IMR-90 (cell line): ENCODE results near the gene SRGAP3. TPM values are rescaled to one million over a fixed set of nuclear protein-coding genes. Genes with fewer than 3 reads are reported as not detected.

Source experiments
- ATAC-seq: fragments of 200-7000 bp; cut with Tn5 transposase; 2 replicates; pipeline ENCODE4 v1.9.1; 2020; ENCODE audit warnings: low read depth, mild to moderate bottlenecking, moderate library complexity
- BruUV-seq: library from RNA; stranded (reverse); fragments of 400-500 nt; replicated peaks from 2 replicates; lab custom pipeline; 2021; lab: Mats Ljungman, UMichigan
- CTCF ChIA-PET: fragments of 300-600 bp; formaldehyde crosslinking; extraction: SDS; loops from one replicate; lab custom pipeline; 2021; ENCODE audit warnings: antibody characterized with exemption; lab: Yijun Ruan, JAX
- POLR2A ChIA-PET: fragments of 300-600 bp; sonication (Branson Sonifier 250); formaldehyde crosslinking; loops from one replicate; lab custom pipeline; 2022; ENCODE audit warnings: antibody characterized with exemption; ENCODE audit not compliant: unreplicated experiment; lab: Charles Lee
- DNase-seq: peaks from one replicate; pipeline ENCODE4 v3.0.0; 2013
- H2AFZ ChIP-seq: replicated peaks from 2 replicates; pipeline ENCODE3; 2013; ENCODE audit warnings: low read length, mild to moderate bottlenecking; ENCODE audit not compliant: poor library complexity
- H2AK5ac ChIP-seq: 2 replicates; pipeline ENCODE4 v1.6.1; 2013; ENCODE audit warnings: low read depth, low read length, inconsistent platforms
- H2AK9ac ChIP-seq: replicated peaks from 2 replicates; pipeline ENCODE3; 2013; ENCODE audit warnings: mild to moderate bottlenecking, low read depth, low read length, moderate library complexity; ENCODE audit not compliant: poor library complexity
- H2BK120ac ChIP-seq: 2 replicates; pipeline ENCODE4 v1.6.1; 2013; ENCODE audit warnings: low read depth, low read length, inconsistent platforms
- H2BK15ac ChIP-seq: 3 replicates; pipeline ENCODE4 v1.6.1; 2013; ENCODE audit warnings: low read depth, low read length, inconsistent platforms
- H2BK20ac ChIP-seq: 2 replicates; pipeline ENCODE4 v1.6.1; 2013; ENCODE audit warnings: low read depth, mild to moderate bottlenecking, inconsistent platforms, low read length, moderate library complexity
- H2BK5ac ChIP-seq: 2 replicates; pipeline ENCODE4 v1.6.1; 2013; ENCODE audit warnings: mild to moderate bottlenecking, low read depth, low read length, inconsistent platforms; ENCODE audit not compliant: poor library complexity, severe bottlenecking
- H3K14ac ChIP-seq: replicated peaks from 2 replicates; pipeline ENCODE4 v1.6.1; 2013; ENCODE audit warnings: low read depth, low read length, inconsistent platforms
- H3K18ac ChIP-seq: 2 replicates; pipeline ENCODE4 v1.6.1; 2013; ENCODE audit warnings: low read depth, low read length, control low read depth
- H3K23ac ChIP-seq: 2 replicates; pipeline ENCODE4 v1.6.1; 2013; ENCODE audit warnings: low read depth, low read length, inconsistent platforms
- H3K27ac ChIP-seq: 2 replicates; pipeline ENCODE4 v1.5.1; 2013; ENCODE audit warnings: mild to moderate bottlenecking, control low read depth, low read length; ENCODE audit not compliant: insufficient read depth
- H3K27me3 ChIP-seq: 2 replicates; pipeline ENCODE4 v1.6.1; 2013; ENCODE audit warnings: low read length; ENCODE audit not compliant: control insufficient read depth, insufficient read depth
- H3K36me3 ChIP-seq: 2 replicates; pipeline ENCODE4 v1.6.1; 2013; ENCODE audit warnings: low read length, mixed read lengths; ENCODE audit not compliant: control insufficient read depth, insufficient read depth
- H3K4ac ChIP-seq: 2 replicates; pipeline ENCODE4 v1.6.1; 2013; ENCODE audit warnings: low read depth, low read length, inconsistent platforms
- H3K4me1 ChIP-seq: 2 replicates; pipeline ENCODE4 v1.6.1; 2013; ENCODE audit warnings: low read length, mixed read lengths; ENCODE audit not compliant: control insufficient read depth, insufficient read depth
- H3K4me2 ChIP-seq: 2 replicates; pipeline ENCODE4 v1.6.1; 2013; ENCODE audit warnings: low read depth, mild to moderate bottlenecking, control low read depth, low read length, moderate library complexity
- H3K4me3 ChIP-seq: 2 replicates; pipeline ENCODE4 v1.5.1; 2013; ENCODE audit warnings: low read depth, mild to moderate bottlenecking, control low read depth, low read length, moderate library complexity; ENCODE audit not compliant: insufficient read depth
- H3K56ac ChIP-seq: 2 replicates; pipeline ENCODE4 v1.6.1; 2013; ENCODE audit warnings: low read length, inconsistent platforms; ENCODE audit not compliant: insufficient read depth; ENCODE audit errors: extremely low read depth
- H3K79me1 ChIP-seq, 2 experiments: 2 replicates each; pipeline ENCODE4 v1.6.1; 2013; ENCODE audit warnings: low read length in 2 of 2, inconsistent platforms in 1 of 2, low read depth in 1 of 2
- H3K9ac ChIP-seq: 2 replicates; pipeline ENCODE4 v1.6.1; 2013; ENCODE audit warnings: low read depth, low read length, control low read depth
- H3K9me1 ChIP-seq: 2 replicates; pipeline ENCODE4 v1.6.1; 2013; ENCODE audit warnings: low read length, inconsistent platforms; ENCODE audit not compliant: insufficient read depth
- H3K9me3 ChIP-seq: 2 replicates; pipeline ENCODE4 v1.6.1; 2013; ENCODE audit warnings: low read length; ENCODE audit not compliant: control insufficient read depth, insufficient read depth
- H4K20me1 ChIP-seq: 2 replicates; pipeline ENCODE4 v1.6.1; 2013; ENCODE audit warnings: low read length, inconsistent platforms; ENCODE audit not compliant: insufficient read depth
- H4K5ac ChIP-seq: 2 replicates; pipeline ENCODE4 v1.6.1; 2013; ENCODE audit warnings: mild to moderate bottlenecking, low read depth, low read length, control low read depth
- H4K8ac ChIP-seq, 2 experiments: 2 replicates each; pipeline ENCODE4 v1.6.1; 2013; ENCODE audit warnings: low read depth in 2 of 2, low read length in 2 of 2, control low read depth in 1 of 2, inconsistent platforms in 1 of 2
- H4K91ac ChIP-seq: 2 replicates; pipeline ENCODE4 v1.6.1; 2013; ENCODE audit warnings: low read depth, low read length, inconsistent platforms; ENCODE audit not compliant: insufficient read depth
- BHLHE40 ChIP-seq: fragments of 150-350 bp; IDR thresholded peaks from 2 replicates; pipeline ENCODE4 v1.6.1; 2016; ENCODE audit warnings: mild to moderate bottlenecking, low read depth, low read length
- CEBPB ChIP-seq: IDR thresholded peaks from 2 replicates; pipeline ENCODE4 v1.6.1; 2012; ENCODE audit warnings: low read depth, low read length, improper control_type of control experiment
- CHD1 ChIP-seq: IDR thresholded peaks from 2 replicates; pipeline ENCODE4 v1.6.1; 2012; ENCODE audit warnings: low read depth, low read length, improper control_type of control experiment
- FOS ChIP-seq: fragments of 150-350 bp; IDR thresholded peaks from 2 replicates; pipeline ENCODE4 v1.6.1; 2016; ENCODE audit warnings: low read depth, low read length
- MAFK ChIP-seq: IDR thresholded peaks from 2 replicates; pipeline ENCODE4 v1.6.1; 2012; ENCODE audit warnings: low read depth, low read length, improper control_type of control experiment
- MAZ ChIP-seq: IDR thresholded peaks from 2 replicates; pipeline ENCODE4 v1.6.1; 2012; ENCODE audit warnings: low read depth, mild to moderate bottlenecking, low read length, improper control_type of control experiment, moderate library complexity, borderline replicate concordance
- MXI1 ChIP-seq: IDR thresholded peaks from 2 replicates; pipeline ENCODE4 v1.6.1; 2012; ENCODE audit warnings: low read depth, mild to moderate bottlenecking, low read length, moderate library complexity, borderline replicate concordance
- NFE2L2 ChIP-seq: fragments of 150-350 bp; IDR thresholded peaks from 2 replicates; pipeline ENCODE4 v1.6.1; 2016; ENCODE audit warnings: low read depth, mild to moderate bottlenecking, low read length
- POLR2A ChIP-seq: IDR thresholded peaks from 2 replicates; pipeline ENCODE4 v1.6.1; 2012; ENCODE audit warnings: mild to moderate bottlenecking, low read depth, low read length
- RAD21 ChIP-seq: IDR thresholded peaks from 2 replicates; pipeline ENCODE4 v1.6.1; 2012; ENCODE audit warnings: low read length, improper control_type of control experiment
- RCOR1 ChIP-seq: IDR thresholded peaks from 2 replicates; pipeline ENCODE4 v1.6.1; 2012; ENCODE audit warnings: mild to moderate bottlenecking, low read length, improper control_type of control experiment; ENCODE audit not compliant: insufficient replicate concordance
- RFX5 ChIP-seq: IDR thresholded peaks from 2 replicates; pipeline ENCODE4 v1.8.0; 2012; ENCODE audit warnings: low read depth, mild to moderate bottlenecking, low read length, moderate library complexity
- SMC3 ChIP-seq: fragments of 150-350 bp; IDR thresholded peaks from 2 replicates; pipeline ENCODE4 v1.6.1; 2016; ENCODE audit warnings: low read depth, mild to moderate bottlenecking, antibody characterized with exemption, low read length, moderate library complexity
- WGBS, 2 experiments: methylation state at CpG; one replicate each; pipeline versions ENCODE4 v1.1.5 to v1.1.7; 2013; ENCODE audit warnings: missing lambda C conversion rate in 2 of 2; ENCODE audit not compliant: insufficient read length in 1 of 2; ENCODE audit errors: extremely low coverage in 2 of 2; 5-methylcytosine and 5-hydroxymethylcytosine counted together
- dilution Hi-C: fragments of 300-500 bp; cut with HindIII; formaldehyde crosslinking; loops from one replicate; pipeline ENCODE4 v1.14.3; 2018; ENCODE audit warnings: low sequenced_read_pairs; ENCODE audit not compliant: unreplicated experiment
- in situ Hi-C: fragments of 300-500 bp; cut with MboI; formaldehyde crosslinking; loops from 3 replicates; pipeline ENCODE4 v1.14.3; 2019; ENCODE audit warnings: low sequenced_read_pairs, inconsistent platforms, mixed read lengths
- intact Hi-C: fragments of 100-400 bp; cut with micrococcal nuclease; formaldehyde crosslinking; loops from 2 replicates; pipeline ENCODE4 v1.10.0; 2022
- polyA plus RNA-seq, 3 experiments: library from polyadenylated mRNA; depleted of rRNA; stranded (reverse); fragments of >200 nt; gene quantifications; 2 replicates each; pipeline ENCODE4 v1.2.3, GENCODE V29; 2012; ENCODE audit warnings: low replicate concordance in 1 of 3
- total RNA-seq: library from RNA; depleted of rRNA; stranded (reverse); fragments of >200 nt; gene quantifications from 2 replicates; pipeline ENCODE4 v1.2.3, GENCODE V29; 2012
- TF ChIP-seq, protein P1 (sequence below): fragments of 150-350 bp; IDR thresholded peaks from 2 replicates; pipeline ENCODE4 v1.6.1; 2016; ENCODE audit warnings: low read depth, mild to moderate bottlenecking, low read length, moderate library complexity, borderline replicate concordance
- TF ChIP-seq, protein P2 (sequence below): conservative IDR thresholded peaks from 2 replicates; pipeline ENCODE4 v1.5.1; 2012; ENCODE audit warnings: mild to moderate bottlenecking, low read depth, low read length, improper control_type of control experiment
- TF ChIP-seq, protein P3 (sequence below): fragments of 150-350 bp; IDR thresholded peaks from 2 replicates; pipeline ENCODE4 v1.6.1; 2017; ENCODE audit warnings: mild to moderate bottlenecking, antibody characterized with exemption, low read length, low read depth

SRGAP3 gene
- total and polyA plus RNA-seq, 2 of the 4 experiments (the other 2 are of a cell fraction), result 0.68 to 1.4 TPM

DNA sequence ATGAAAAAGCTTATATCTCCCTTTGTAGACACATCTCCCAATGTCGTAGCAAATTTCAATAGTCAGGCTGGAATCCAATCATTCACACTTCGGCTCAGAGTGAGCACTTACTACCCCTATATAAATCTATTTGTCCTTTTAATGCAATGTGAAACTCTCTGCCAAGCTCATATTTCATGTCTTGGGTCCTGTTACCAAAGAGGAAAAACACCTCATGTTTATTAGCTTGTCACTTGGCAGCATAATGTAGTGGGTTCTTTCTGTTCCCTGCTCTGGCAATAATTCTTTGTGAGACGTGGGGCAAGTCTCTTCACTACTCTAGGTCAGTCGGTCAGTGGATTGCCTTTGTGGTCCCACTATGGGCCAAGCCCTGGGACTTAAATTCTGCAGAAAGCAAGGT lies 107.1 kb downstream of the SRGAP3 start:
- 0% methylated on average over 1 of the region's 4 CpGs; no CpG with 5 or more reads in 1 of the 2 experiments for WGBS, 2 experiments
- in situ Hi-C loops (no loop called here), intact Hi-C loops (no loop called here), dilution Hi-C loops (no loop called here)
- TF ChIP-seq, protein P1, sequence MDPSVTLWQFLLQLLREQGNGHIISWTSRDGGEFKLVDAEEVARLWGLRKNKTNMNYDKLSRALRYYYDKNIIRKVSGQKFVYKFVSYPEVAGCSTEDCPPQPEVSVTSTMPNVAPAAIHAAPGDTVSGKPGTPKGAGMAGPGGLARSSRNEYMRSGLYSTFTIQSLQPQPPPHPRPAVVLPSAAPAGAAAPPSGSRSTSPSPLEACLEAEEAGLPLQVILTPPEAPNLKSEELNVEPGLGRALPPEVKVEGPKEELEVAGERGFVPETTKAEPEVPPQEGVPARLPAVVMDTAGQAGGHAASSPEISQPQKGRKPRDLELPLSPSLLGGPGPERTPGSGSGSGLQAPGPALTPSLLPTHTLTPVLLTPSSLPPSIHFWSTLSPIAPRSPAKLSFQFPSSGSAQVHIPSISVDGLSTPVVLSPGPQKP, result no peak
- TF ChIP-seq MAZ (no peak), MAFK (no peak), FOS (no peak), RAD21 (no peak), POLR2A (no peak), CHD1 (no peak), NFE2L2 (no peak), CEBPB (no peak), BHLHE40 (no peak), RFX5 (no peak), SMC3 (no peak), RCOR1 (no peak), MXI1 (no peak)
- TF ChIP-seq, protein P2, sequence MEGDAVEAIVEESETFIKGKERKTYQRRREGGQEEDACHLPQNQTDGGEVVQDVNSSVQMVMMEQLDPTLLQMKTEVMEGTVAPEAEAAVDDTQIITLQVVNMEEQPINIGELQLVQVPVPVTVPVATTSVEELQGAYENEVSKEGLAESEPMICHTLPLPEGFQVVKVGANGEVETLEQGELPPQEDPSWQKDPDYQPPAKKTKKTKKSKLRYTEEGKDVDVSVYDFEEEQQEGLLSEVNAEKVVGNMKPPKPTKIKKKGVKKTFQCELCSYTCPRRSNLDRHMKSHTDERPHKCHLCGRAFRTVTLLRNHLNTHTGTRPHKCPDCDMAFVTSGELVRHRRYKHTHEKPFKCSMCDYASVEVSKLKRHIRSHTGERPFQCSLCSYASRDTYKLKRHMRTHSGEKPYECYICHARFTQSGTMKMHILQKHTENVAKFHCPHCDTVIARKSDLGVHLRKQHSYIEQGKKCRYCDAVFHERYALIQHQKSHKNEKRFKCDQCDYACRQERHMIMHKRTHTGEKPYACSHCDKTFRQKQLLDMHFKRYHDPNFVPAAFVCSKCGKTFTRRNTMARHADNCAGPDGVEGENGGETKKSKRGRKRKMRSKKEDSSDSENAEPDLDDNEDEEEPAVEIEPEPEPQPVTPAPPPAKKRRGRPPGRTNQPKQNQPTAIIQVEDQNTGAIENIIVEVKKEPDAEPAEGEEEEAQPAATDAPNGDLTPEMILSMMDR, result no peak
- TF ChIP-seq, protein P3, sequence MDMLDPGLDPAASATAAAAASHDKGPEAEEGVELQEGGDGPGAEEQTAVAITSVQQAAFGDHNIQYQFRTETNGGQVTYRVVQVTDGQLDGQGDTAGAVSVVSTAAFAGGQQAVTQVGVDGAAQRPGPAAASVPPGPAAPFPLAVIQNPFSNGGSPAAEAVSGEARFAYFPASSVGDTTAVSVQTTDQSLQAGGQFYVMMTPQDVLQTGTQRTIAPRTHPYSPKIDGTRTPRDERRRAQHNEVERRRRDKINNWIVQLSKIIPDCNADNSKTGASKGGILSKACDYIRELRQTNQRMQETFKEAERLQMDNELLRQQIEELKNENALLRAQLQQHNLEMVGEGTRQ, result no peak
- H2AFZ ChIP-seq, result no peak overlapping the region
- CTCF ChIA-PET, result no interaction called here
- no peak overlapping the region for H4K91ac ChIP-seq
- no peak overlapping the region for H4K5ac ChIP-seq
- BruUV-seq, result no TSS peak
- H3K18ac ChIP-seq, result no peak overlapping the region
- H3K4me2 ChIP-seq, result no peak overlapping the region
- H3K4me1 ChIP-seq, result no peaks in the 10 kb centered on the region
- no peak overlapping the region for H2AK9ac ChIP-seq
- no peak overlapping the region for H3K4ac ChIP-seq
- POLR2A ChIA-PET, result no interaction called here
- no peak overlapping the region for H2BK15ac ChIP-seq
- DNase-seq (no peak), ATAC-seq (no peak)
- H2BK120ac ChIP-seq, result no peak overlapping the region
- H2AK5ac ChIP-seq, result no peak overlapping the region
- no peak overlapping the region for H3K56ac ChIP-seq
- no peak overlapping the region for H3K23ac ChIP-seq
- no peak overlapping the region for H3K4me3 ChIP-seq
- no peak overlapping the region for H2BK20ac ChIP-seq
- H3K9ac ChIP-seq, result no peak overlapping the region
- no peaks in the 10 kb centered on the region for H4K20me1 ChIP-seq
- H3K9me1 ChIP-seq, result no peaks in the 10 kb centered on the region
- peaks cover 2% of the 10 kb centered on the region; the same call in 1 of the 2 replicates for H3K9me3 ChIP-seq
- H3K36me3 ChIP-seq, result no peaks in the 10 kb centered on the region
- H3K79me1 ChIP-seq, result no peaks in the 10 kb centered on the region
- no peak overlapping the region for H2BK5ac ChIP-seq
- peaks cover 6% of the 10 kb centered on the region for H3K27me3 ChIP-seq
- H3K14ac ChIP-seq, result no peak overlapping the region
- no peak overlapping the region for H4K8ac ChIP-seq
- H3K27ac ChIP-seq, result no peak overlapping the region
